Skin epidermis (tissue), 12 donors: Measurements from ENCODE around the gene ELP4.
"Not testable (repeated sequence)": the region's sequence is repeated elsewhere in the genome, so short reads cannot be mapped to it uniquely, and the experiment has no call there.

ENCODE experiments used
- H3K27ac ChIP-seq, 21 experiments: fragments of 200-600 bp; sonication (generic) in 11 of 21; one replicate each; pipeline ENCODE4 v1.5.0; 2020; ENCODE audit warnings: mild to moderate bottlenecking in 3 of 21, inconsistent platforms in 2 of 21, moderate library complexity in 2 of 21
- H3K4me3 ChIP-seq, 7 experiments: fragments of 200-600 bp; sonication (generic) in 2 of 7; one replicate each; pipeline ENCODE4 v1.5.0; 2020; ENCODE audit warnings: inconsistent platforms in 2 of 7, mild to moderate bottlenecking in 2 of 7, moderate library complexity in 1 of 7

Gene ELP4

GRCh38 chr11:31636983-31637382 is 127.4 kb downstream of the ELP4 start:
- no peak overlapping the region for H3K27ac ChIP-seq
- H3K4me3 ChIP-seq = no peak overlapping the region

GRCh38 chr11:31640611-31641010 is 131.0 kb downstream of the ELP4 start:
- no peak overlapping the region for H3K27ac ChIP-seq
- H3K4me3 ChIP-seq = no peak overlapping the region

- Histone ChIP-seq H3K27ac (no peak overlapping the region), H3K4me3 (no peak overlapping the region)
Observed at GRCh38 chr11:31641477-31642062, 132.0 kb downstream of the ELP4 start.

- no peak overlapping the region for H3K4me3 ChIP-seq
- H3K27ac ChIP-seq = no peak overlapping the region
Observed at GRCh38 chr11:31643857-31644256, 134.3 kb downstream of the ELP4 start.

GRCh38 chr11:31645747-31646146 is 136.2 kb downstream of the ELP4 start:
- H3K27ac ChIP-seq = peak overlapping the region in 1 of 21 experiments; percentile 20
- H3K4me3 ChIP-seq = no peak overlapping the region

GRCh38 chr11:31646216-31646615 is 136.6 kb downstream of the ELP4 start:
- Histone ChIP-seq H3K27ac (peak overlapping the region in 1 of 21 experiments; percentile 20), H3K4me3 (no peak overlapping the region)

GRCh38 chr11:31649129-31649966 is 139.8 kb downstream of the ELP4 start:
- H3K27ac ChIP-seq = no peak overlapping the region
- H3K4me3 ChIP-seq = no peak overlapping the region

- Histone ChIP-seq H3K4me3 (no peak overlapping the region), H3K27ac (no peak overlapping the region)
Observed at GRCh38 chr11:31651208-31651607, 141.6 kb downstream of the ELP4 start.

GRCh38 chr11:31651822-31652221 is 142.3 kb downstream of the ELP4 start:
- no peak overlapping the region for H3K27ac ChIP-seq
- H3K4me3 ChIP-seq = no peak overlapping the region

- Histone ChIP-seq H3K27ac (no peak overlapping the region), H3K4me3 (no peak overlapping the region)
Observed at GRCh38 chr11:31652528-31652927, 143.0 kb downstream of the ELP4 start.

- Histone ChIP-seq H3K27ac (peak overlapping the region in 1 of 21 experiments; percentile 34), H3K4me3 (no peak overlapping the region)
Observed at GRCh38 chr11:31655483-31655882, 145.9 kb downstream of the ELP4 start.

GRCh38 chr11:31656051-31656450 is 146.5 kb downstream of the ELP4 start:
- H3K27ac ChIP-seq = peak overlapping the region in 1 of 21 experiments; percentile 34

GRCh38 chr11:31657091-31657490 is 147.5 kb downstream of the ELP4 start:
- H3K27ac ChIP-seq = no peak overlapping the region
- H3K4me3 ChIP-seq = no peak overlapping the region

More at GRCh38 chr11:31656051-31656450, 146.5 kb downstream of the ELP4 start:
- H3K4me3 ChIP-seq = no peak overlapping the region

- Histone ChIP-seq H3K4me3 (no peak overlapping the region), H3K27ac (no peak overlapping the region)
Observed at GRCh38 chr11:31664129-31664528, 154.6 kb downstream of the ELP4 start.

- Histone ChIP-seq H3K4me3 (no peak overlapping the region), H3K27ac (no peak overlapping the region)
Observed at GRCh38 chr11:31664954-31665353, 155.4 kb downstream of the ELP4 start.

- no peak overlapping the region for H3K27ac ChIP-seq
- no peak overlapping the region for H3K4me3 ChIP-seq
Observed at GRCh38 chr11:31671681-31672080, 162.1 kb downstream of the ELP4 start.

GRCh38 chr11:31673108-31673507 is 163.5 kb downstream of the ELP4 start:
- not testable (repeated sequence) for H3K27ac ChIP-seq, H3K4me3 ChIP-seq

GRCh38 chr11:31676280-31676982 is 166.9 kb downstream of the ELP4 start:
- Histone ChIP-seq H3K27ac (no peak overlapping the region), H3K4me3 (no peak overlapping the region)

GRCh38 chr11:31680770-31681169 is 171.2 kb downstream of the ELP4 start:
- H3K4me3 ChIP-seq = no peak overlapping the region
- no peak overlapping the region for H3K27ac ChIP-seq

- H3K4me3 ChIP-seq = no peak overlapping the region
- no peak overlapping the region for H3K27ac ChIP-seq
Observed at GRCh38 chr11:31687256-31687655, 177.7 kb downstream of the ELP4 start.

GRCh38 chr11:31687861-31688260 is 178.3 kb downstream of the ELP4 start:
- H3K4me3 ChIP-seq = no peak overlapping the region
- H3K27ac ChIP-seq = no peak overlapping the region
